GM04504 (cell line): ENCODE data around the gene FTCD.
"Not testable (repeated sequence)": the region's sequence is repeated elsewhere in the genome, so short reads cannot be mapped to it uniquely, and the experiment has no call there.

Experiments
- DNase-seq: peaks from one replicate; pipeline ENCODE4 v3.0.0-alpha.2; 2012; ENCODE audit warnings: low read depth

FTCD gene, protein sequence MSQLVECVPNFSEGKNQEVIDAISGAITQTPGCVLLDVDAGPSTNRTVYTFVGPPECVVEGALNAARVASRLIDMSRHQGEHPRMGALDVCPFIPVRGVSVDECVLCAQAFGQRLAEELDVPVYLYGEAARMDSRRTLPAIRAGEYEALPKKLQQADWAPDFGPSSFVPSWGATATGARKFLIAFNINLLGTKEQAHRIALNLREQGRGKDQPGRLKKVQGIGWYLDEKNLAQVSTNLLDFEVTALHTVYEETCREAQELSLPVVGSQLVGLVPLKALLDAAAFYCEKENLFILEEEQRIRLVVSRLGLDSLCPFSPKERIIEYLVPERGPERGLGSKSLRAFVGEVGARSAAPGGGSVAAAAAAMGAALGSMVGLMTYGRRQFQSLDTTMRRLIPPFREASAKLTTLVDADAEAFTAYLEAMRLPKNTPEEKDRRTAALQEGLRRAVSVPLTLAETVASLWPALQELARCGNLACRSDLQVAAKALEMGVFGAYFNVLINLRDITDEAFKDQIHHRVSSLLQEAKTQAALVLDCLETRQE

DNA sequence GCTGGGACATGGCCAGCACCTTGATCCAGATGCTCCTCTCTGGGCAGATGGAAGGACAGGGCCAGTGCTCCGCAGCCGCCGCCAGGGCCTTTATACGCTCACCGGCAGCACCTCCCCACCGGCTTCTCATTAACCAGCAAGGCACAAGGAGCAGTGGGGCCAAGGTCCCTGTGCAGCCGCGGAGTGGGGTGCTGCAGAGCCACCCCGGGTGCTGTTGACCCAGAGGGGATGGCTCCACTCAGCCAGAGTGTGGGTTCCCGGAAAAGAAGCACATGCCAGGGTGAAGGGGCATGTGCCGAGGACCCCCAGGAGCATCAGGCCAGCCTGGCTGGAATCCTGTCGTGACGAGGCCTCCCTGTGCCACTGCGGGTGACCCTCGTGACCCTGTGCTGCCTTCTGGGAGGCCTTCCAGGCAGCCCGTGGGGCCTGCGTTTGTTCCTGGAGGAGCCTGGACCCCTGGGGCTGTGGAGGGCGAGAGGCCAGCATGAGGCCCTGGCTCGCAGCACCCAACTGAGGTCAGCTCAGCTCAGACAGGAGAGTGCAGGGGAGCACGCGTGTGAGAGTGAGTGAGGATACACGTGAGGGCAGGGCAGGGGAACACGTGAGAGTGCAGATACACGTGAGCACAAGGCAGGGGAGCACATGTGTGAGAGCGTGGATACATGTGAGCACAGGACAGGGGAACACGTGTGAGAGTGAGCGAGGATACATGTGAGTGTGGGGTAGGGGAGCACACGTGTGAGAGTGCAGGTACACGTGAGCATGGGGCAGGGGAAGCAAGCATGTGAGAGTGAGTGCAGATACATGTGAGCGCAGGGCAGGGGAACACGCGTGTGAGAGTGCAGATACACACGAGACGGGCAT is at the start of gene FTCD:
Gene FTCD (minus strand): TSS at position 66 of the 864 bp plus-strand sequence. CDS start 56 bp downstream, at position 10.
- no peak for DNase-seq

DNA sequence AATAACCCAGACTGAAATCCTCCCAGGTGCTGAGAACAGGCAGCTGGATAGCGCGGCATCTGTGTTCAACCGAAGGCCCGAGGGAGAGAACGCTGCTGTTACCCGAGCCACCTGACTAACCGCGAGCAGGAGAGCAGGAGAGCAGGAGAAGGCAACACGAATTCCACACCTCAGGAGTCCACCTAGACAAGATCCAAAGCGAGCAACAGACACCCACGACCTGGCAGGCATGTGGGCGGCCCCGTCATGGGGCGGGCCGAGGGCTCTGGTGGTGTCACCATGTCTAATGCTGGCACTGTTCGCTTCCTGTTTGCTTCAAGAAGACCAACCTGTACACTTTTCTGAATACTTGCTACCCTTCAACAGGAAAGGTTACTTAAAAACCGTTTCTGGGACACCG is 49.8 kb upstream of the FTCD start:
- no peak for DNase-seq

DNA sequence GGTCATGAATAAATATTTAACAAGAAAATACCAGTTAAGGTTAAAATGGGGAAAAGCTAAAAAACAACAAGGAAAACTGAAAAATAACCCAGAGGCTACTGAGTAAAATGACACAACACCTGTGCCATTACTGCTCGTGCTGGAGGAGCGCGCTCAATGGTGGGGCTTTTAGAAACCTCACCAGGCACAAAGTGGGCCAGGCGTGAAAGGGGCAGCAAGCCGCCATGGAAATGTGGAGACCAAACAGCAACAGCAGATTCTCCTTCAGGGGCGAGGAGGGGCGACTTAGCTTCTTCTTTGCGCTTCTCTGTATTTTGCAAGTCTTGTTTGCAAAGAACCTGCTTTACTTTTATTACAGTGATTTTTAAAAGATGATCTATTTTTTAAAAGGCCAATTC is 47.8 kb upstream of the FTCD start:
- no peak for DNase-seq

DNA sequence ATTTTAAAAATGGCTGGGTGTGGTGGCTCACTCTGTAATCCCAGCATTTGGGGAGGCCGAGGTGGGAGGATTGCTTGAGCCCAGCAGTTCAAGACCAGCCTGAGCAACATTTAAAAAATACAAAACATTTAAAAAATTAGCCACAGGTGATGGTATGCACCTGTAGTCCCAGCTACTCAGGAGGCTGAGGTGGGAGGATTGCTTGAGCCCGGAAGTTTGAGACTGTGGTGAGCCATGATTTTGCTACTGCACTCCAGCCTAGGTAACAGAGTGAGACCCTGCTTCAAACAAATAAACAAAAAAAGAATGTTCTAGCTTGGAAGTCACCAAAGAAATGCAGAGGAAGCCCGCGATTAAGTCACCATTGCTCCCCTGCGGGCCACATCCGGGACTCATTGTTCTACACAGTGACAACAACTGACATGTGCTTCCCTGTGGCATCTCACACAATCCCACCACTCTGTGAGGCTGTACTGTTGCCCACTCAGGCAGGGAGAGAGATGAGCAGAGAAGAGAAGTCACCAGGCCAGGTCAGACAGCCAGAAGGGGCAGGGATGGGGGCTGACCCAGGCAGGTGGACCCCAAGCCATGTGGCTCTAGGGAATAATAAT is 47.3 kb upstream of the FTCD start:
- DNase-seq, result no peak

DNA sequence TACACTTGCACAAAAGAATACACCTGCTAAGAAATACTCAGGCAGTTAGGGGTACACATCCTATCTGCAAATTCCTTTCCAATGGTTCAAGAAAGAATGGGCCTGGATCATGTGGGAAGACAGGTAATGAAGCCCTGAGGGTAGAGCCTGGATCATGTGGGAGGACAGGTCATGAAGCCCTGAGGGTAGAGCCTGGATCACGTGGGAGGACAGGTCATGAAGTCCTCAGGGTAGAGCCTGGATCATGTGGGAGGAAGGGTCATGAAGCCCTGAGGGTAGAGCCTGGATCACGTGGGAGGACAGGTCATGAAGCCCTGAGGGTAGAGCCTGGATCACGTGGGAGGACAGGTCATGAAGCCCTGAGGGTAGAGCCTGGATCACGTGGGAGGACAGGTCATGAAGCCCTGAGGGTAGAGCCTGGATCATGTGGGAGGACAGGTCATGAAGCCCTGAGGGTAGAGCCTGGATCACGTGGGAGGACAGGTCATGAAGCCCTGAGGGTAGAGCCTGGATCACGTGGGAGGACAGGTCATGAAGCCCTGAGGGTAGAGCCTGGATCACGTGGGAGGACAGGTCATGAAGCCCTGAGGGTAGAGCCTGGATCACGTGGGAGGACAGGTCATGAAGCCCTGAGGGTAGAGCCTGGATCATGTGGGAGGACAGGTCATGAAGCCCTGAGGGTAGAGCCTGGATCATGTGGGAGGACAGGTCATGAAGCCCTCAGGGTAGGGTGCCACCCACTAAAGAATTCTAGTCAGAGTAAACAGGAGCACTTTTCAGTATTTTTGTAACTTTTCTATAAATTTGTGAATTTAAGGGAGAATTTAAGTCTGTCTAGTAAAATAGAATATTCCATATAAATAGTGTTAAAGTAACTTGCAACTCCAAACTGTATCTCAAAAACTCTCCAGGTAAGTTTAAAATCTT is 45.8 kb upstream of the FTCD start:
- DNase-seq, result not testable (repeated sequence)

DNA sequence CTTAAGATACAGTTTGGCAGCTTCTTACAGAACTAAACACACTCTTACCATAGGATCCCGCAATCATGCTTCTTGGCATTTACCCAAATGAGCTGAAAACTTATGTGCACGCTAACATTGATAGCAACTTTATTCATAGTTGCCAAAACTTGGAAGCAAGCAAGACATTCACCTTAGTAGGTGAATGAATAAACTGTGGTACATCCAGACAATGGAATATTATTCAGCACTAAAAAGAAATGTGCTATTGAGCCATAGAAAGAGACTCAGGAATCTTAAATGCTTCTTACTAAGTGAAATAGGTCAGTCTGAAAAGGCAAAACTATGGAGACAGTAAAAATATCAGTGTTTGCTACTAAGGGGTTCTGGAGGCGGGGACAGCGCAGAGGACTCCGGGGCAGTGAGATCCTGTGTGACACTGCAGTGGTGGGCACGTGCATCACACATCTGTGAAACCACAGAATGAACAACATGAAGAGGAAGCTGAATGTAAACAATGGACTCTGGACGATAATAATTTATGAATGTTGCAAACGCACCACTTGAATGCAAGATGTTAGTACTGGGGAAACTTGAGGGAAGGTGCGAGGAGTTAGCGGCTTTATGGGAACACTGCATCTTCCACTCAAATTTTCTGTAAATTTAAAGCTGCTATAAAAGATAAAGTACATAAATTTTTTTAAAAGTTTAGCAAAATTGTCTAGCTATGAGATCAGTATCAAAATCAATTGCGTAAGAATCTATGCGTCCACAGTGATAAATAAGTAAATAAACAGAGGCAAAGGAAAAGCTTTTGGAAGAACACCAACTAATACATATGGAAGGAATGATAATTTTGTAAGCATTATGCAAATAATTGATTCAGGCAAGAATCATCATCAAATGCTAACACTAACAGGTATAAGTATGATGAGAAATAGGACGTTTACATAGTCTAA is 44.3 kb upstream of the FTCD start:
- DNase-seq, result no peak

DNA sequence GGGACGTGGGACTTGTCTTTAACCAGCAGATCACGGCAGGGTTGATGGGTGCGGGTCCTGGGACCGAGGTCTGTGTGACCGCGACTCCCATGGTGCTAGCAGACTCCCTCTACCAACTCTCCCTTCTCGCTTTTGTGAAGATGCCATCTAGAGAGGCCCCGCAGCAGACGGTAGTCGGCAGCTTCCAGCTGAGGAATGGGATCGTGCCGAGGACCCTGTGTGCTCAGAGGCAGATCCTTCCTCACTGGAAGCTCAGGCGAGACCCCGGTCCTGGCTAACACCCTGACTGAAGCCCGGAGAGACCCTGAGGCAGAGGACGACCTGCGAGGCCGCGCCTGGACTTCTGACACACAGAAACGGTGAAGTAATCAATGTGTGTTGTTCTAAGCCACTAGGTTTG is 41.4 kb upstream of the FTCD start:
- no peak for DNase-seq

DNA sequence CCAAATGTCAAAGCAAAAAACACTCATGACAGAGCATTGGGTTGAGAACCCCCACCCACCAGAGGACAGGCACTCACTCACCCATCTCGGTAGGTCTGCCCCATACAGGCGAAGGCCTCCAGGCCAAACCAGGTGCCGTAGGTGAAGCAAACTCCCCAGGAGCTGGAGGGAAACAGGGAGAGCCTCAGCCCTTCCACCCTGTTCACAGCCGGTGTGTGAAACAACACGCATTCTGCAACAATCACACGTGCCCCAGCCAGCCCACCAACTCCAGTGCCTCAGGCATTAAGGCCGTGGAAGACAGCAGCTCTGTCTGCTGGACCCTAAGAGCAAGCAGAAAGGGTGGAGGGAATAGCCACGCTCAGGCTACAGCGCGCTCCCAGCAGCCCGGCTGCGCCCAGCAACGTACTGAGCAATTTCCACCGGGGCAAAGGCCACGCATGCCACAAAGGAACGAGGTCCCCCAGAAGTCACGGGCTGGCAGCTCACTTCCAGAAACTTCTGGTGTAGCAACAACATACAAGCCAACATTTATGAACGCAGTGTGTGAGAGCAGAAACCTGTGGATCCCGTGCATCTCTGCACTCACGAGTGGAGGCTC is 40.3 kb upstream of the FTCD start:
- no peak for DNase-seq

DNA sequence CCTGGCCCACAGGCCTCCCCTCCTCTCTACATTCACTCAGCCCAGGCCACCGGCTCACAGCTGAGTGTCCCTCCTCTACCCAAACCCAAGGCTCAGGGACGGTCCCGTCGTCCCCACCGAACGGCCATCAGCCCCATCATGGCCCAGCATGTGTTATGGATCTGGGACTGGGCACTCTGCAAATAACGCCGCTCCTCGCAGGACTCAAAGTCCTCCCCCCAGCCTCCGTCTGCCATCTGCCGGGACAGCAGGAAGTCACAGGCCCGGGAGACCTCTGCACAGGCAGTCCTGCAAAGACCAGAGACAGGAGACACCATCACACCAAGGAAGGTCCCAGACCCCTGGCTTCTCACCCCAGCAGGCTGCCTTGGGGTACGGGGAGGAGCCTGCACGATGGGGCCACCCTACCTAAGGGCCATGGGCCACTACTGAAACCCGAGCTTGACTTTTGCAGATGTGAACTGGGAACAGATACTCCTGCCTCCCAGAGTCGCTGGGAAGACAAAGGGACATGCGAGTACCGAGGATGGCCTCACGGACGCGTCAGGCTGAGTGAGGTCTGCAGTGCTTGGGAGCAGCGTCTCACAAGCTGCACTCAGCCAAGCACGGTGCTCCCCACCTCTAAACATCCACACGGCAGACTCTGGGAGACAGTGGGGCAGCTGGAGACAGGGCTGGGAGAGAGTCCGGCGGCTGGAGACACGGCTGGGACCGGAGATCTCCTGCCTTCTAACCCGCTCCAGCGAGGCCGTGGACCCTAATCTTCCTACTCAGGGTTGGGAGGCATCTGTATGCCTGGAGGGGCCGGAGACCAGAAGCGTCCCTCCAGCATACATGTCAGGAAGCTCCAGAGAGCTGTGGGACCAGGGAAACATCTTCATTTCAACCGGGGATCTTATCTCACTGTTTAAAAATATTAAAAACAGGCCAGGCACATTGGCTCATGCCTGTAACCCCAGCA is 39.3 kb upstream of the FTCD start:
- DNase-seq, result no peak

DNA sequence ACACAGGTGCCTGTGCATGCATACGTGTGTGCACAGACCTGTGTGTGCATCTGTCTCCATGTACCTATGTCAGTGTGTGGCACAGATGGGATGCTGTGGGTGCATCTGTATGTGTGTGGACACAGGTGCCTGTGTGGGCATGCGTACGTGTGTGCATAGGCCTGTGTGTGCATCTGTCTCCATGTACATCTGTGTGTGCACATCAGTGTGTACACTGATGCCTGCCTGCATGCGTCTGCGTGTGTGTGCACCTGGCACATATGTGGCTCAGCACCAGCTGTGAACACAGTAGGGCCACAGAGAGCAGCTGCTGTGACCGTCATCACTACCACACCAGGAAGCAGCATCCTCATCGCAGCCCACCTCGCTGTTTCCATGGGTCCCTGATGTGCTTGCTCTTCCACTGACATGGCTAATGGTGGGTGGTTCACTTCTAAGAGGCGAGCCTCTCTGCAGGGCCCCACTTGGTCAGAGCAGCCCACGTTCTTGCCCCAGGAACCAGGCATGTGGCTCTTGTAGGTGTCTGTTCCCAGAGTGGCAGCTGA is 38.5 kb upstream of the FTCD start:
- DNase-seq, result no peak

DNA sequence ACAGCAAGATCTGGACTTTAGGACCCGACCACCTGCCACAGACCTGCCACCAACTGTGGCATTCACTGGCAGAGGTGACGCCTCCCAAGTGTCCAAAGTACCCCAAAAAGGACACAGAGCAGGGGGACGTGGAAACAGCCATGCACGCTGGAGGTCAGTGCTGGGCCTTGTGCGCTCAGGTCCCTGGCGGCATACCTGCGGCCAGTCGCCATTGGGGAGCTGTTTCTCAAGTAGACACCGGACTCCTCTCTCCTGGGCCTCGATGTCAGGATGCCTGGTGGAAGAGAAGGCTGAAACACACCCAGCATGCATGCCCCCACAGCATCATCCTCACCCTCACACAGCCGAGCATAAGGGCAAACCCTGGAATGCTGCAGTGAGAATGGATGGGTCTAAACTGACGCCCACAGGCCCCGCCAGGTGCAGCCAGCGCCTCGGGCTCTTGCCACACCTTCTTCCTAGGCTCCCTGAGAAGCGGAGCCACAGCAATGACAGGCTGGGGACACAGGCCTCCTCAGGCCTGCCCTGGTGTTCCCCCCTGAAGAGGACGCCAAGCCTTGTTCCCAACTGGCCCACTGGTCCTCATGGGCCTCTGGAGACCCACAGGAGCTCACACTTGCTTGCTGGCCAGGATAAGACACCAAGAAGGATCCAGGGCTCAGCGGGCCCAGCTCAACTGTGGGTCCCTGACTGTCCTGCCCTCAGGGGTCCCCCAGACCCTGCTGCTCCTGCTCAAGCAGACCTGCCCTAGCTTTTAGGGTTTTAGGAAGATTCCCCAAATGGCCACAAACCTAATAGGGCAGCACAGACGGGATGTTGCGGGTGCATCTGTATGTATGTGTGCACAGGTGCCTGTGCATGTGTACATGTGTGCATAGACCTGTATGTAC is 36.6 kb upstream of the FTCD start:
- DNase-seq, result no peak

DNA sequence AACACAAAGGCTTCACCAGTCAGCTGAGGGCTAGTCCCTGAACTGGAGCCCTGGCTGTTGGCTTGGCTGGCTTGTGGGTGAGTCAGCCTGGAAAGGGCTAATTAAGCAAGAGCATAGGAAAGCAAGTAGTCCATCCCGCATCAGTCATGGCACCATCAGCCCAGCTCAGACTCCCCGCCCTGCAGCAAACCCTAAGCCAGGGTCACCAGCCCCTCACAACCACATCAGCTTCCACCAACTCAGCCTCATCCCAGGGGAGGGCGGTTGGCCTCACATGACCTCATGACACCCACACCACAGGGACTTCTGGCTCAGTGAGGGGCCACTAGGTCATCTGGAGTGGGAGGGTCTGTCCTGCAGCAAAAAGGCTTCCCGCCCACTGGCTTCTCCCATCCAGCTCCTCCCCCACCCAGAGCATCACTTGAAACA is 35.9 kb upstream of the FTCD start:
- DNase-seq, result peak; percentile 65

DNA sequence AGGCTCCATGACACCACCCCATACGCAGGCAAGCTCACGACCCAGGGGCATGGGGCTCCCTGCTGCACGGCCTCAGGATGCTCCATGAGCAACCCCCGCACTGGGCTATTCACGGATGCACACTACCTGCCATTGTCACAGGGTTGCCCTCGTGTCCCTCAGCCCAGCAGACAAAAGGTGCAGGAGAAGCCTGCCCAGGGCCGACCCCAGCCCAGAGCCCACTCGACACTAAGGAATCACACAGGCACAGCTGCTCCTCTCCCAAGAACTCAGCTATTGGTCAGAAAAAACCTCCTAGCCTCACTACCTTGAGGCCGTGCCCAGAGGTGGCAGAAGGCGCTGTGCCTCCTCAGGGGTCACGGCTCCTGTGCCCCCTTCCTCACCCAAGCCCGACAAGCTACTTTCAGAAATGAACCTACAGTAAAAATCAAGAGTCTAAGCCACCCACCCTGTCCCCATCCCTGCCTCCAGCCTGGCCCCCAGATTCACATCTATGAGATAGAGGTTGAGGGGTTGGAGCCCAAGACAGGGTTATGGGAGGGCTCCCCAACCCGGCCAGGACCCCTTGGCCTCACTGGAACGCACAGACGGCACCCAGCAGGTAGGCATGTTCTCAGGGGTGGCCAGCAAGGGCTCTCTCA is 35.2 kb upstream of the FTCD start:
- DNase-seq, result no peak

DNA sequence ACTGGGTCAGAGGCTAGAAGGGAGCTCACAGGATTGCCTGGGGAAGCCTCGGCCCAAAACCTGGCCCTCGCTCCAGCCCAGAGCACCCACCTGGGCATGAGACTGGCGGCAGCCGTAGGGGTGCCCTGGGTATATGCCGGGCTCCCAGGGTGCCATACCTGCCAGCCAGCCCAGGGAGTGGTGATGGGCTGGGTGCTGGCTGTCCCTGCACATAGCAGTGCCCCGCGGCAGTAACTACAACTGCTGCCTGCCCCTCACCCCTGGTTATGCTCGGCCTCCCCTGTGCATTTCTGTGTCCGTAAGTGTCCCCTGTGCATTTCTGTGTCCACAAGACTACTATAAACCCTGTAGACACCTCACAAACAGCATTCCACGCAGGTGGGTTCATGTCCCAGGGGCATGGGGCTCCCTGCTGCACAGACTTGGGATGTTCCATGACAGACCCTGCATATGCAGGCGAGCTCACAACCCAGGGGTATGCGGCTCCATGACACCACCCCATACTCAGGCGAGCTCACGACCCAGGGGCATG is 34.6 kb upstream of the FTCD start:
- DNase-seq, result no peak

DNA sequence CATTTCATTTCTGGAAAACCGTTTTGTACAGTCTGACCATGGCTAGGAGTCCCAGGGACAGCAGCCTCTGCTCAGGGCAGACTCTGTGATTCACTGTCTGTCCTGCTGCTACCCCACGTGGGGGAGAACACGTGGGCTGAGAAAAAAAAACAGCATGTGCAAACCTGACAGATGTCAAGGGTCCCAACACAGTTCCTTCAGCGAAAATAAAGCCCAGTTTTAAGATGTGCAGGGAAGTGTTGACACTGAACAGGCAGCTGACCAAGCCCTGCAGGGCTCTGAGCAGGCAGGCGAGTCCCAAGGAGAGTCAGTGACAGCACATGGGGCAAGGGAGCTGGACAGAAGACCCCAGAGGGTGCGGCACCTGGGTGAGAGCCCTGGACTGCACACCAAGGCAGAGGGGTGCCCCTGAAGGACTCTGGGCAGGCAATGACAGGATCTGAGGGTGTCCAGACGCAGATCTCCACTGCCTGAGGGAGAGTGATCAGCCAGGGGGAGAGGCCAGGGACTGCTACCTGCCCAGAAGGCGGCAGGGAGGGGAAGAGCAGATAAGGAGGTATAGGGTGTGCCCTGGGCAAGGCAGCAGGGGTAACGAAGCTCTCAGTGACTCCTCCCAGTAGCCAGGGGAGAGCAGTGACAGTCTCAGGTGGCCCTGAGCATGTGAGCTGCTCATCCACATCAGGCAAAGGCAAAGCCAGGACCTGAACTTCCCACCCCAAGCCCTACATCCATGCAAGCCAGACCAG is 34.0 kb upstream of the FTCD start:
- peak; percentile 19 for DNase-seq
